Aorta (tissue), 5 donors: Measurements from ENCODE around the gene NEURL4. TPM values are rescaled to one million over a fixed set of nuclear protein-coding genes. Genes with fewer than 3 reads are reported as not detected.

ENCODE experiments used
- ATAC-seq: fragments of 200-7000 bp; cut with Tn5 transposase; one replicate; pipeline ENCODE4 v1.9.1; 2022; ENCODE audit warnings: moderate library complexity; ENCODE audit not compliant: low FRiP score
- DNase-seq, 2 donors: peaks; one replicate each; pipeline ENCODE4 v3.0.0-alpha.2; 2020
- H3K27ac ChIP-seq, 2 donors: one replicate each; pipeline ENCODE4 v1.5.1; 2013; ENCODE audit warnings: low read length in 2 of 2, mild to moderate bottlenecking in 2 of 2, moderate library complexity in 2 of 2, control low read depth in 1 of 2, inconsistent platforms in 1 of 2, low read depth in 1 of 2
- H3K27me3 ChIP-seq, 2 donors: one replicate each; pipeline ENCODE4 v1.6.1; 2013; ENCODE audit warnings: control low read depth in 1 of 2, low read length in 1 of 2, mild to moderate bottlenecking in 1 of 2, moderate library complexity in 1 of 2; ENCODE audit not compliant: insufficient read depth in 2 of 2, control insufficient read depth in 1 of 2
- H3K36me3 ChIP-seq, 2 donors: one replicate each; pipeline ENCODE4 v1.6.1; 2013; ENCODE audit warnings: control low read depth in 1 of 2, low read length in 1 of 2, mild to moderate bottlenecking in 1 of 2; ENCODE audit not compliant: insufficient read depth in 2 of 2, control insufficient read depth in 1 of 2
- H3K4me1 ChIP-seq, 2 donors: one replicate each; pipeline ENCODE4 v1.6.1; 2013; ENCODE audit warnings: low read length in 2 of 2, control low read depth in 1 of 2, mild to moderate bottlenecking in 1 of 2, moderate library complexity in 1 of 2; ENCODE audit not compliant: insufficient read depth in 2 of 2, control insufficient read depth in 1 of 2
- H3K4me3 ChIP-seq, 2 donors: one replicate each; pipeline ENCODE4 v1.5.1; 2013; ENCODE audit warnings: low read length in 2 of 2, control low read depth in 1 of 2, mild to moderate bottlenecking in 1 of 2
- H3K9me3 ChIP-seq: one replicate; pipeline ENCODE4 v1.6.1; 2013; ENCODE audit warnings: mild to moderate bottlenecking, low read length; ENCODE audit not compliant: control insufficient read depth
- WGBS, 2 donors: extraction: QIAGEN DNeasy Blood & Tissue Kit; methylation state at CpG; one replicate each; pipeline ENCODE4 v1.1.7; 2013; 5-methylcytosine and 5-hydroxymethylcytosine counted together
- intact Hi-C, 2 donors: fragments of 100-400 bp; cut with DNase I; formaldehyde crosslinking; loops; one replicate each; pipeline versions ENCODE4 v1.14.2 to v1.15.0; 2022
- polyA plus RNA-seq, 2 donors: library from polyadenylated mRNA; stranded (reverse); fragments of 200-250 nt; gene quantifications; one replicate each; pipeline ENCODE4 v1.2.3, GENCODE V29; 2013
- total RNA-seq, 2 donors: library from RNA; stranded (reverse); fragmentation: NEBNext Ultra II Directional; extraction: Animal tissue kit (Norgen Biotek cat#: 25700); gene quantifications; one replicate each; pipeline ENCODE4 v1.2.1, GENCODE V29; 2021
- donor health status: healthy with polysubstance abuse.
- donor health status: Bipolar disorder and iron deficiency.
- donor health status: DM: no; HTN: no; CAD: no.
- donor health status: DM: no; HTN: no; CAD: no.
- donor health status: DM: yes; HTN: yes; CAD: no.

NEURL4 gene
- total and polyA plus RNA-seq, 4 donors, result 7.3 to 52.8 (median 30.6) TPM

GRCh38 chr17:7292729-7293128 is 36.4 kb downstream of the NEURL4 start:
- whole genome bisulfite sequencing, 2 donors, result 38 to 44% methylated on average over 6 of the region's 6 CpGs
- Histone ChIP-seq H3K27me3 (peaks cover 0 to 2% of the 10 kb centered on the region in 2 donors), H3K36me3 (no peaks in the 10 kb centered on the region), H3K4me1 (no peaks in the 10 kb centered on the region), H3K9me3 (no peaks in the 10 kb centered on the region), H3K4me3 (no peak overlapping the region), H3K27ac (no peak overlapping the region)
- ATAC-seq (no peak), DNase-seq (no peak)
- intact Hi-C loops, result loop anchor here in 1 of 2 donors (10.0 kb wide), 1 partner anchor 248 kb away; the partner anchor contains the start of gene SLC16A11

DNA sequence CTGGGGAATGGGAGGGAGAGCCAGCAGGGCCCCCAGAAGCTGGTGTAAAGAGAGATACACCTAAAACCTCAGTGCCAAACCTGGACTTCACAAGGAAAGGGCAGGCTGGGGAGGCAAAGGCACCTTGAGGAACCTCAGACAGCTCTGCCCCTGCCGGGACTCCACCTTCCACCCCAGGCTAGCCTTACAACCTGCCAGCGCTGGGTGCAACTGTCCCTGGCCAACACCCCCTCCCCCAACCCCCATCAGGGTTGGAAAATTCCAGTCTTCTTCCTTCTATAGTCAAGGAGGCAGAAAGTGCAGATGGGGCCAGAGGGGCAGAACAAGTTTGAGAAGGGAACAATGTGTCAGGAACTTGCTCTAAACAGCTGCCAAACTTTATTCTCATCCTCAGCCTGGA is 36.9 kb downstream of the NEURL4 start:
- Histone ChIP-seq H3K36me3 (no peaks in the 10 kb centered on the region), H3K27ac (no peak overlapping the region), H3K27me3 (peaks cover 0 to 2% of the 10 kb centered on the region in 2 donors), H3K4me1 (no peaks in the 10 kb centered on the region), H3K4me3 (no peak overlapping the region), H3K9me3 (no peaks in the 10 kb centered on the region)
- intact Hi-C loops, result loop anchor here in 1 of 2 donors (10.0 kb wide), 1 partner anchor 247 kb away; the partner anchor contains the start of gene SLC16A11
- DNase-seq (no peak), ATAC-seq (no peak)
- whole genome bisulfite sequencing, 2 donors, result 70 to 83% methylated on average over 2 of the region's 2 CpGs

- Histone ChIP-seq H3K9me3 (no peaks in the 10 kb centered on the region), H3K27me3 (peaks cover 0 to 2% of the 10 kb centered on the region in 2 donors), H3K27ac (no peak overlapping the region), H3K4me1 (no peaks in the 10 kb centered on the region), H3K4me3 (no peak overlapping the region), H3K36me3 (no peaks in the 10 kb centered on the region)
- intact Hi-C loops, result loop anchor here in 1 of 2 donors (10.0 kb wide), 1 partner anchor 246 kb away; the partner anchor contains the start of gene SLC16A11
- DNase-seq (no peak), ATAC-seq (no peak)
- 80 to 85% methylated on average over 11 of the region's 11 CpGs for WGBS, 2 donors
Observed at GRCh38 chr17:7290685-7291084, 38.5 kb downstream of the NEURL4 start.

GRCh38 chr17:7290166-7290565 is 39.0 kb downstream of the NEURL4 start:
- H3K36me3 ChIP-seq, result no peaks in the 10 kb centered on the region
- no peaks in the 10 kb centered on the region for H3K4me1 ChIP-seq
- H3K27ac ChIP-seq, result no peak overlapping the region
- H3K27me3 ChIP-seq, result peaks cover 0 to 2% of the 10 kb centered on the region in 2 donors
- 91 to 94% methylated on average over 19 of the region's 19 CpGs for WGBS, 2 donors
- H3K9me3 ChIP-seq, result no peaks in the 10 kb centered on the region
- no peak overlapping the region for H3K4me3 ChIP-seq
- DNase-seq, result no peak
- intact Hi-C loops, result loop anchor here in 1 of 2 donors (10.0 kb wide), 1 partner anchor 245 kb away; the partner anchor contains the start of gene SLC16A11
- no peak for ATAC-seq

DNA sequence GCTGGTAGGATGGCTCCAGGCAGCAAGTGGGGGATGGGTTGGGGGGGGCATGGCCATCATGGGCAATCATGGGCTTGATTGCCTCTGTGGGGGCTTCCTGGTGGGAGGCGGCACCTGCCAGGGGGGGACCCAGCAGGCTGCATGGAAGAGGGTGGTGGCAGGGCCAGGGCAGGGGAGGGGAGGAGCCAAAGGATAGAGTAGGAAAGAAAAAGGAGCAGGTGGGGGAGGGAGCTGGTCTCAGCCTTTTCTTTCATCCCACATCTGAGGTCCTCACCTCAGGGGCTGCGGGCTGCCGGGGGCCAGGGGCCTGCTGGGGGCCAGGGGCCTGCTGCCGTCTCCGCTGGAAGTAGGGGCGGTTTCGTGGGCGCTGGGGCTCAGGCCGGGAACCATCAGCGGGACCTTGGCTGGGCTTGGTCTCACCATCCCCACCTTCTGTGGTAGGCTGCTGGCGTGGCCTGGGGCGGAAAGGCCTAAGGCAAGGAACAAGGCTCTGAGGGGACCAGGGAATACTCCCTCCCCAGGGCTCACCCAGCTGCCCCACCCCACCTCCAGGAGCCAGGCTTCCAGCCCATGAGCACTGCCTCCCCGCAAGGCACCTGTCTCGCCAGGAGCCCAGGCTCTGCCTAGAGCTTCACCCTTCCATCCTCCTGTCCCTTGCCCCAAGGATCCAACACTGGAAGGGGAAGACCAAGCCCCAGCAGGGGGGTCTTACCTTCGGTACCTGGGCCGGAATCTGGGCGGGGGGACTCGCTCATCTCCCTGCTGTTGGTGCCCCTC is 39.7 kb downstream of the NEURL4 start:
- Histone ChIP-seq H3K4me3 (no peak overlapping the region), H3K4me1 (no peaks in the 10 kb centered on the region), H3K27me3 (peaks cover 0 to 2% of the 10 kb centered on the region in 2 donors), H3K36me3 (no peaks in the 10 kb centered on the region), H3K9me3 (no peaks in the 10 kb centered on the region), H3K27ac (no peak overlapping the region)
- ATAC-seq, result no peak
- intact Hi-C loops, result loop anchor here in 1 of 2 donors (10.0 kb wide), 1 partner anchor 245 kb away; the partner anchor contains the start of gene SLC16A11
- no peak for DNase-seq
- 86 to 89% methylated on average over 18 of the region's 18 CpGs for WGBS, 2 donors

GRCh38 chr17:7285679-7286078 is 43.5 kb downstream of the NEURL4 start:
- DNase-seq (no peak), ATAC-seq (no peak)
- WGBS, 2 donors, result 88 to 96% methylated on average over 12 of the region's 12 CpGs
- intact Hi-C loops, result no loop called here
- Histone ChIP-seq H3K27ac (no peak overlapping the region), H3K27me3 (no peaks in the 10 kb centered on the region), H3K4me1 (no peaks in the 10 kb centered on the region), H3K9me3 (no peaks in the 10 kb centered on the region), H3K4me3 (no peak overlapping the region), H3K36me3 (no peaks in the 10 kb centered on the region)

DNA sequence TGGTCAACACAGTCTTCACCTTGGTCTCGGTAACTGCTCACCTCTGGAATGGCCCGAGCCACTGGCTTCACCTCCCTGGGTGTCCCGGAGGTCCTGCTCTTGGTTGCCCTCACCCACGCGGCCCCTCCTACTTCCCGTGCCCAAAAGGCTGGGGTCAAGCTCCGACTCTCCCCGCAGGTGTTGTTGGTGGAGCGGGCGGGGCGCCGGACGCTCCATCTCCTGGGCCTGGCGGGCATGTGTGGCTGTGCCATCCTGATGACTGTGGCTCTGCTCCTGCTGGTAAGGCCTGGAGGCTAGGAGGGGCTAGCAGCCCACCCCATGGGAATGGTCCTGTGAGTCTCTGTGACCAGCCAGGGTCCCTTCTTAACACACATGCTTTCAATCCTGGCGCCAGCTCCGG is 44.2 kb downstream of the NEURL4 start:
- Histone ChIP-seq H3K27ac (no peak overlapping the region), H3K27me3 (no peaks in the 10 kb centered on the region), H3K4me3 (no peak overlapping the region), H3K36me3 (no peaks in the 10 kb centered on the region), H3K9me3 (no peaks in the 10 kb centered on the region), H3K4me1 (no peaks in the 10 kb centered on the region)
- DNase-seq, result no peak
- WGBS, 2 donors, result 94 to 96% methylated on average over 16 of the region's 16 CpGs
- intact Hi-C loops, result loop anchor here in 1 of 2 donors (5.0 kb wide), 1 partner anchor 62 kb away; no protein-coding TSS in a partner anchor
- no peak for ATAC-seq

- Histone ChIP-seq H3K9me3 (no peaks in the 10 kb centered on the region), H3K4me3 (no peak overlapping the region), H3K27ac (no peak overlapping the region), H3K36me3 (no peaks in the 10 kb centered on the region), H3K27me3 (no peaks in the 10 kb centered on the region), H3K4me1 (no peaks in the 10 kb centered on the region)
- DNase-seq (no peak), ATAC-seq (no peak)
- intact Hi-C loops, result loop anchor here in 1 of 2 donors (5.0 kb wide), 1 partner anchor 64 kb away; no protein-coding TSS in a partner anchor
- WGBS, 2 donors, result 89 to 92% methylated on average over 18 of the region's 18 CpGs
Observed at GRCh38 chr17:7283471-7284216, 45.5 kb downstream of the NEURL4 start.
